Loucy (cell line): ENCODE measurements around the gene TRAM1L1.
A peak's percentile ranks its signal among the peaks of the same experiment; 100 is the strongest.

ENCODE experiments used
- H2AFZ ChIP-seq: fragments of 200-600 bp; sonication (generic); 2 replicates; pipeline ENCODE4 v1.6.0; 2016; ENCODE audit warnings: antibody characterized with exemption, mild to moderate bottlenecking, low read length, moderate library complexity
- H3F3A ChIP-seq: fragments of 200-600 bp; 2 replicates; pipeline ENCODE4 v1.6.0; 2016; ENCODE audit warnings: antibody characterized with exemption, low read depth, mild to moderate bottlenecking
- H3K27me3 ChIP-seq: fragments of 200-600 bp; sonication (generic); 2 replicates; pipeline ENCODE4 v1.6.1; 2014; ENCODE audit warnings: low read length, mild to moderate bottlenecking; ENCODE audit not compliant: insufficient read depth, poor library complexity, severe bottlenecking
- H3K36me3 ChIP-seq: fragments of 200-600 bp; sonication (generic); 2 replicates; pipeline ENCODE4 v1.6.1; 2016; ENCODE audit warnings: low read length; ENCODE audit not compliant: insufficient read depth
- H3K4me1 ChIP-seq: fragments of 200-600 bp; sonication (generic); 2 replicates; pipeline ENCODE4 v1.5.1; 2014; ENCODE audit warnings: low read length, mild to moderate bottlenecking; ENCODE audit not compliant: insufficient read depth, poor library complexity, severe bottlenecking
- H3K4me2 ChIP-seq: fragments of 200-600 bp; sonication (generic); 2 replicates; pipeline ENCODE4 v1.6.0; 2014; ENCODE audit warnings: antibody characterized with exemption, low read length, low read depth, mild to moderate bottlenecking; ENCODE audit not compliant: poor library complexity, severe bottlenecking
- H3K4me3 ChIP-seq: fragments of 200-600 bp; sonication (generic); 2 replicates; pipeline ENCODE4 v1.5.1; 2014; ENCODE audit warnings: low read length, mild to moderate bottlenecking, mixed read lengths; ENCODE audit not compliant: poor library complexity, severe bottlenecking
- H3K79me2 ChIP-seq: fragments of 200-600 bp; sonication (generic); 2 replicates; pipeline ENCODE4 v1.6.1; 2014; ENCODE audit warnings: low read length; ENCODE audit not compliant: insufficient read depth
- H3K9ac ChIP-seq: fragments of 200-600 bp; sonication (generic); 2 replicates; pipeline ENCODE4 v1.6.0; 2014; ENCODE audit warnings: mild to moderate bottlenecking, low read depth, low read length, moderate library complexity; ENCODE audit not compliant: poor library complexity, severe bottlenecking
- H3K9me2 ChIP-seq: fragments of 200-600 bp; sonication (generic); replicated peaks from 2 replicates; pipeline ENCODE4 v1.6.1; 2016; ENCODE audit warnings: low read depth, low read length, mixed read lengths
- H3K9me3 ChIP-seq: fragments of 200-600 bp; sonication (generic); 2 replicates; pipeline ENCODE4 v1.6.1; 2014; ENCODE audit warnings: mild to moderate bottlenecking, antibody characterized with exemption, low read length, low read depth; ENCODE audit not compliant: insufficient read depth
- H4K20me1 ChIP-seq: fragments of 200-600 bp; sonication (generic); 2 replicates; pipeline ENCODE4 v1.6.0; 2014; ENCODE audit warnings: antibody characterized with exemption, low read length, mild to moderate bottlenecking; ENCODE audit not compliant: insufficient read depth, poor library complexity, severe bottlenecking
- CTCF ChIP-seq: fragments of 200-600 bp; sonication (generic); conservative IDR thresholded peaks from 2 replicates; pipeline ENCODE4 v1.5.1; 2014; ENCODE audit warnings: mild to moderate bottlenecking, antibody characterized with exemption, low read length
- EZH2phosphoT487 ChIP-seq: fragments of 200-600 bp; IDR thresholded peaks from 2 replicates; pipeline ENCODE4 v1.6.1; 2018; ENCODE audit warnings: antibody characterized with exemption, mild to moderate bottlenecking, moderate library complexity, borderline replicate concordance

The TRAM1L1 gene

GRCh38 chr4:117084866-117085701, at the start of gene TRAM1L1:
Gene TRAM1L1, minus strand, starts transcription at chr4:117085576. Its CDS starts 183 bp downstream, at chr4:117085393.
- no peaks in the 10 kb centered on the region for H3K9me2 ChIP-seq
- H3K27me3 ChIP-seq = no peaks in the 10 kb centered on the region
- no peak within 1 kb of the TSS for H2AFZ ChIP-seq
- no peaks in the 10 kb centered on the region for H3F3A ChIP-seq
- no peak for TF ChIP-seq CTCF
- no peak for TF ChIP-seq EZH2phosphoT487
- H3K9me3 ChIP-seq = no peaks in the 10 kb centered on the region
- H3K36me3 ChIP-seq = no peaks in the 10 kb centered on the region
- no peak within 1 kb of the TSS for H3K4me2 ChIP-seq
- H4K20me1 ChIP-seq = no peaks in the 10 kb centered on the region
- H3K4me1 ChIP-seq = no peaks in the 10 kb centered on the region
- no peak within 1 kb of the TSS for H3K4me3 ChIP-seq
- no peaks in the 10 kb centered on the region for H3K79me2 ChIP-seq
- H3K9ac ChIP-seq = no peak within 1 kb of the TSS

- no peaks in the 10 kb centered on the region for H3K27me3 ChIP-seq
- H3F3A ChIP-seq = no peaks in the 10 kb centered on the region
- peak overlapping the region; percentile 74 for H2AFZ ChIP-seq
- H3K9me3 ChIP-seq = no peaks in the 10 kb centered on the region
- TF ChIP-seq EZH2phosphoT487 (no peak), CTCF (peak; percentile 65)
- no peaks in the 10 kb centered on the region for H3K36me3 ChIP-seq
- no peak overlapping the region for H3K9ac ChIP-seq
- no peak overlapping the region for H3K4me3 ChIP-seq
- H3K4me1 ChIP-seq = no peaks in the 10 kb centered on the region
- H4K20me1 ChIP-seq = no peaks in the 10 kb centered on the region
- H3K9me2 ChIP-seq = no peaks in the 10 kb centered on the region
- H3K4me2 ChIP-seq = peak overlapping the region; percentile 38
- H3K79me2 ChIP-seq = no peaks in the 10 kb centered on the region
Measured at GRCh38 chr4:117134386-117134785, 49.0 kb upstream of the TRAM1L1 start.

- Histone ChIP-seq H2AFZ (no peak overlapping the region; the same call in 1 of the 2 replicates), H3K27me3 (no peaks in the 10 kb centered on the region), H4K20me1 (no peaks in the 10 kb centered on the region), H3K9me3 (no peaks in the 10 kb centered on the region), H3K9ac (no peak overlapping the region), H3K79me2 (no peaks in the 10 kb centered on the region), H3K4me3 (no peak overlapping the region), H3F3A (no peaks in the 10 kb centered on the region), H3K36me3 (no peaks in the 10 kb centered on the region), H3K4me1 (no peaks in the 10 kb centered on the region), H3K4me2 (no peak overlapping the region), H3K9me2 (no peaks in the 10 kb centered on the region)
- TF ChIP-seq EZH2phosphoT487 (no peak), CTCF (no peak)
Measured at GRCh38 chr4:117096886-117097285, 11.5 kb upstream of the TRAM1L1 start.
